Measurements from ENCODE around the gene HIPK2.

The HIPK2 gene

DNA sequence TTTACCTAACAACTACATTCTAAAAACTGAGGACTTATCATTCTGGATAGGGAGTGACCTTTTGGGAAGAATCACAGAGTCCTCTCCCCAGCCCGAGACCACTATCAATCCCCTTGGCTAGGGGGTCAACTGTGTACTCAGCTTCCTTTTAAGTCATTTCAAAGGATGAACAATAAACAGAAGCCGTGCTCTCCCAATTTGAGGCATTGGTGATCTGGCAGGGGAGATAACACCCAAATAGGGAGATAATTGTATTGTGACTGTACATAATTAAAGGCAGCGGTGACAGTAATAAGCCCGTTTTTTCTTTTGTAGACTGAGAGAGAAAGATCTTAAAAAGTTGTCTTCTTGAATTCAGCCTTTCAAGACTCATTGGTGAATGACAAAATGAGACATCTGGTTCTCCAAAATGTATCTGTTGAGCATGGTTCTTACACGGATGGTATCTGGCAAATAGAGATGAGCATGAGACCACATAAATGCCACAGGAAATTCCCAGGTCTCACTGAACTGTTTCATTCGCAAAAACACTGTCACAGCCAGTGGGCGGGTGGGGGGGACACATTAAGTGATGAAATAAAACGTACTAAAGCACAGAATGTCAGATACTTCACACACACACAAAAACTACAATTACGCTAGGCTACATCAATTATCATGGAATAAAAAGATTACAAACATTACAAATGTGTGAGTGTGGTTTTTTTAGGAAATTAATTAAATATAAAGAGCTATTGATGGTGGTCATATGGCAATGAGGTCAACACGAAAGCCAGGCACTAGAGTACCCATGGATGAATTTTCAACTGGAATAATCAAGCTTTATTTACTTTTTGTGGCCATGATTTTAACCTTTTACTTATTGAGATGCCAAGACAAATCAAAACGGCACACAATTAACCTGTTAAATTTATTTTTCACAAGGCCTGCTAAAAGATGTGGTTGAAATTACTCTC, 108.4 kb downstream of the HIPK2 start:
- TF ChIP-seq CEBPB (IDR thresholded peaks at IDR 0.05), result no peak
- no peak for TF ChIP-seq FOXM1 (IDR thresholded peaks at IDR 0.05; ENCODE audit: borderline replicate concordance, low read depth)
- TF ChIP-seq NFIC (IDR thresholded peaks at IDR 0.05), result no peak
- TF ChIP-seq EP300 (IDR thresholded peaks at IDR 0.05; ENCODE audit: borderline replicate concordance), result no peak
- TF ChIP-seq YY1 (IDR thresholded peaks at IDR 0.05; ENCODE audit: low read depth), result no peak
- TF ChIP-seq TEAD4 (IDR thresholded peaks at IDR 0.05), result no peak

DNA sequence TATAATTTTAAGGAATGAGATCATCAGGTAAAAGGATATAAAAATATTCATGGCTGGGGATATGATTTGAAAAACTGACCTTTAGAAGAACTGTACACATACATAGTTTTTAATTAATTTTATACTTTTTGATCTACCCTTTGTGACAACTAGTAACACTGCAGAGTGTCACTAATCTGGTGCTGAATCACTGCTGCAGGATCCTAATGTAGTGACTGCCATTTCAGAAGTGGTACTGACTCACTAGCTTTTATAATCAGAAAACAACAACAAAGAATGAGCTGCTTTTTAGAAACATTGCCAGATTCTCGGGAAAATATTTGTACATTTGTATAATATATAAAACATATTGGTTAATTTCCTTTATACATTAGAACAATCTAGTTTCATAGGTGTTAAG, 110.4 kb downstream of the HIPK2 start:
- no peak for TF ChIP-seq YY1 (IDR thresholded peaks at IDR 0.05; ENCODE audit: low read depth)
- TF ChIP-seq ZBTB7A (IDR thresholded peaks at IDR 0.05; ENCODE audit: low read depth), result no peak
- TF ChIP-seq, protein P1, sequence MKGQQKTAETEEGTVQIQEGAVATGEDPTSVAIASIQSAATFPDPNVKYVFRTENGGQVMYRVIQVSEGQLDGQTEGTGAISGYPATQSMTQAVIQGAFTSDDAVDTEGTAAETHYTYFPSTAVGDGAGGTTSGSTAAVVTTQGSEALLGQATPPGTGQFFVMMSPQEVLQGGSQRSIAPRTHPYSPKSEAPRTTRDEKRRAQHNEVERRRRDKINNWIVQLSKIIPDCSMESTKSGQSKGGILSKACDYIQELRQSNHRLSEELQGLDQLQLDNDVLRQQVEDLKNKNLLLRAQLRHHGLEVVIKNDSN (IDR thresholded peaks at IDR 0.05), result no peak
- TF ChIP-seq, protein P2, sequence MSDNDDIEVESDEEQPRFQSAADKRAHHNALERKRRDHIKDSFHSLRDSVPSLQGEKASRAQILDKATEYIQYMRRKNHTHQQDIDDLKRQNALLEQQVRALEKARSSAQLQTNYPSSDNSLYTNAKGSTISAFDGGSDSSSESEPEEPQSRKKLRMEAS (IDR thresholded peaks at IDR 0.05), result no peak
- no peak for TF ChIP-seq TCF12 (IDR thresholded peaks at IDR 0.05; ENCODE audit: low read depth)
- no peak for TF ChIP-seq TEAD4 (IDR thresholded peaks at IDR 0.05)

DNA sequence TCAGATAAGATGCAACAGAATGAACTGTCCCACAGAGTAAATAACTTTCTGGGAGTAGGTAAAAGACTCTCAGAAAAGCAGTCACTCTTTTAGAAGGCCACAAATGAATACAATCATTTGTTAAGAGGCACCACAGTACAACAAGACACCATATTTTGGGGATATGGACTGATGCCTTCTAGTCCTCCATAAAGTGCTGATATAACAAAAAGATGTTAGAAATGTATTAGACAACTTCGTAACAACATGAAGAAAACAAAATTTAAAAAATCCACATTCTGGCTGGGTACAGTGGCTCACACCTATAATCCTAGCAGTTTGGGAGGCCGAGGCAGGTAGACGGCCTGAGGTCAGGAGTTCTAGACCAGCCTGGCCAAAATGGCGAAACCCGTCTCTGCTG, 111.3 kb downstream of the HIPK2 start:
- no peak for TF ChIP-seq CREB1 (IDR thresholded peaks at IDR 0.05; ENCODE audit: low read depth)
- TF ChIP-seq YY1 (IDR thresholded peaks at IDR 0.05; ENCODE audit: low read depth), result no peak
- TF ChIP-seq EP300 (IDR thresholded peaks at IDR 0.05; ENCODE audit: borderline replicate concordance), result no peak
- TF ChIP-seq ZBTB7A (IDR thresholded peaks at IDR 0.05; ENCODE audit: low read depth), result no peak

DNA sequence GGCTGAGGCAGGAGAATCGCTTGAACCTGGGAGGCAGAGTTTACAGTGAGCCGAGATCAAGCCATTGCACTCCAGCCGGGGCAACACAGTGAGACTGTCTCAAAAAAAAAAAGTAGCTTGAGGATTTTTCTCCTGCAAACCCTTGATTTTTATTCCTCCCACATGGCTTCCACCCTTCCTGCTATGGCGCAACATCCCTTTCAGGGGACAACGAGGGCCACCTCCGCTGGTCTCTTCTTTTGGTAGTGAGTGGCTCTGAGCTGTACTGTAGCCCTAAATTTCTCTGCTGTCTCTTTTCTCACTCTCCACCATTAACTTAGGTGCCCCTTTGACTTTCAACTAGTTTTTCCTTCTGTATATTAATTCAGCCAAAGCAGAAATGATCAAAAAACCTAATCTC, 113.4 kb downstream of the HIPK2 start:
- TF ChIP-seq CEBPB (IDR thresholded peaks at IDR 0.05) (no peak), CREB1 (IDR thresholded peaks at IDR 0.05; ENCODE audit: low read depth) (no peak), EGR1 (IDR thresholded peaks at IDR 0.05) (no peak), ZBTB7A (IDR thresholded peaks at IDR 0.05; ENCODE audit: low read depth) (no peak)
- TF ChIP-seq, protein P1 (IDR thresholded peaks at IDR 0.05), result no peak
- TF ChIP-seq, protein P3, sequence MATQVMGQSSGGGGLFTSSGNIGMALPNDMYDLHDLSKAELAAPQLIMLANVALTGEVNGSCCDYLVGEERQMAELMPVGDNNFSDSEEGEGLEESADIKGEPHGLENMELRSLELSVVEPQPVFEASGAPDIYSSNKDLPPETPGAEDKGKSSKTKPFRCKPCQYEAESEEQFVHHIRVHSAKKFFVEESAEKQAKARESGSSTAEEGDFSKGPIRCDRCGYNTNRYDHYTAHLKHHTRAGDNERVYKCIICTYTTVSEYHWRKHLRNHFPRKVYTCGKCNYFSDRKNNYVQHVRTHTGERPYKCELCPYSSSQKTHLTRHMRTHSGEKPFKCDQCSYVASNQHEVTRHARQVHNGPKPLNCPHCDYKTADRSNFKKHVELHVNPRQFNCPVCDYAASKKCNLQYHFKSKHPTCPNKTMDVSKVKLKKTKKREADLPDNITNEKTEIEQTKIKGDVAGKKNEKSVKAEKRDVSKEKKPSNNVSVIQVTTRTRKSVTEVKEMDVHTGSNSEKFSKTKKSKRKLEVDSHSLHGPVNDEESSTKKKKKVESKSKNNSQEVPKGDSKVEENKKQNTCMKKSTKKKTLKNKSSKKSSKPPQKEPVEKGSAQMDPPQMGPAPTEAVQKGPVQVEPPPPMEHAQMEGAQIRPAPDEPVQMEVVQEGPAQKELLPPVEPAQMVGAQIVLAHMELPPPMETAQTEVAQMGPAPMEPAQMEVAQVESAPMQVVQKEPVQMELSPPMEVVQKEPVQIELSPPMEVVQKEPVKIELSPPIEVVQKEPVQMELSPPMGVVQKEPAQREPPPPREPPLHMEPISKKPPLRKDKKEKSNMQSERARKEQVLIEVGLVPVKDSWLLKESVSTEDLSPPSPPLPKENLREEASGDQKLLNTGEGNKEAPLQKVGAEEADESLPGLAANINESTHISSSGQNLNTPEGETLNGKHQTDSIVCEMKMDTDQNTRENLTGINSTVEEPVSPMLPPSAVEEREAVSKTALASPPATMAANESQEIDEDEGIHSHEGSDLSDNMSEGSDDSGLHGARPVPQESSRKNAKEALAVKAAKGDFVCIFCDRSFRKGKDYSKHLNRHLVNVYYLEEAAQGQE (IDR thresholded peaks at IDR 0.05; ENCODE audit: low read depth), result no peak

DNA sequence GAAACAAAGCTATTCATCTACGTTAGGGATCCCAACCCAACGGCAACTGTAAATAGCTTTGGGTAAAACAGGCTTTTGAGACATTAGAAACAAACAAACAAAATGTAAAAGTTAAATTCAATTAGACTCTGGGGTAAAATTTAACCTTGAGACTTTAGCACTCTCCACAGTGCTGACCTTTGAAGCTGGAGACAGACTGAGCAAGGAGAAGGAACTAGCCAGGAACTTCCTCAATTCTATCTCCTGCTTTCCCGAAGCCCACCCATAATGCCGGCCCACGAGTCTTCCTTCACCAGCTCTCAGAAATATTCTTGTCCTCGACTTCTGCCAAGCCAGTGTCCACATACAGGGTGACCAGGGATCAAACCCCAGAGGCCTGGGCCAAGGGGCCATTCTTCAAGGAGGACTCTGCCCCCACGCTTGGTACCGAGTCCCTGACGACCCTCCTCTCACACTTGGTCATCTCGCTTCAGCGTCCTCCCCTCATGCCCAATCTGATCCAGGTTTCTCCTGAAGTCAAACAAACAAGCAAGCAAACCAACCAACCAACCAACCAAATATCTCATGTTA, 114.1 kb downstream of the HIPK2 start:
- TF ChIP-seq NFIC (IDR thresholded peaks at IDR 0.05) (no peak), CEBPB (IDR thresholded peaks at IDR 0.05) (no peak), FOXM1 (IDR thresholded peaks at IDR 0.05; ENCODE audit: borderline replicate concordance, low read depth) (no peak), EGR1 (IDR thresholded peaks at IDR 0.05) (no peak), CREB1 (IDR thresholded peaks at IDR 0.05; ENCODE audit: low read depth) (no peak), TEAD4 (IDR thresholded peaks at IDR 0.05) (no peak), EP300 (IDR thresholded peaks at IDR 0.05; ENCODE audit: borderline replicate concordance) (no peak), TCF12 (IDR thresholded peaks at IDR 0.05; ENCODE audit: low read depth) (no peak), YY1 (IDR thresholded peaks at IDR 0.05; ENCODE audit: low read depth) (no peak), TAF1 (IDR thresholded peaks at IDR 0.05; ENCODE audit: low read depth) (no peak), ZBTB7A (IDR thresholded peaks at IDR 0.05; ENCODE audit: low read depth) (no peak), RAD21 (IDR thresholded peaks at IDR 0.05; ENCODE audit: low read depth) (no peak)
- TF ChIP-seq, protein P2 (IDR thresholded peaks at IDR 0.05), result no peak
- TF ChIP-seq, protein P3 (IDR thresholded peaks at IDR 0.05; ENCODE audit: low read depth), result no peak
- TF ChIP-seq, protein P1 (IDR thresholded peaks at IDR 0.05), result no peak
